Type B pancreatic cell (in vitro differentiated cells): ENCODE results near the gene GPNMB. TPM values are rescaled to one million over a fixed set of nuclear protein-coding genes. Genes with fewer than 3 reads are reported as not detected.
A peak's percentile ranks its signal among the peaks of the same experiment; 100 is the strongest.

Experiments used
- DNase-seq: peaks from one replicate; pipeline ENCODE4 v3.0.0; 2021; ENCODE audit warnings: mixed read lengths; ENCODE audit not compliant: unreplicated experiment; ENCODE audit errors: extremely low spot score
- H3K27ac Mint-ChIP-seq: 2 replicates; pipeline ENCODE4 v1.8.0; 2021; ENCODE audit warnings: mild to moderate bottlenecking, mixed read lengths
- H3K27me3 Mint-ChIP-seq: 2 replicates; pipeline ENCODE4 v1.8.0; 2021; ENCODE audit warnings: mixed read lengths
- H3K36me3 Mint-ChIP-seq: 2 replicates; pipeline ENCODE4 v1.8.0; 2021; ENCODE audit warnings: mixed read lengths
- H3K4me1 Mint-ChIP-seq: one replicate; pipeline ENCODE4 v1.8.0; 2021; ENCODE audit warnings: mixed read lengths; ENCODE audit not compliant: unreplicated experiment
- H3K4me3 Mint-ChIP-seq: 2 replicates; pipeline ENCODE4 v1.8.0; 2021; ENCODE audit warnings: mild to moderate bottlenecking, mixed read lengths
- H3K9me3 Mint-ChIP-seq: 2 replicates; pipeline ENCODE4 v1.8.0; 2021; ENCODE audit warnings: mixed read lengths
- total RNA-seq: library from RNA; stranded (reverse); gene quantifications from 2 replicates; pipeline ENCODE4 v1.2.1, GENCODE V29; 2021; ENCODE audit warnings: low replicate concordance
- TF ChIP-seq, protein P1 (sequence below): fragments of 200-600 bp; sonication (generic); conservative IDR thresholded peaks from 2 replicates; pipeline ENCODE4 v1.5.0; 2021; ENCODE audit warnings: antibody characterized with exemption, mild to moderate bottlenecking

Gene GPNMB
- total RNA-seq, 1 donor from 2014 or later = 13.3 TPM

DNA sequence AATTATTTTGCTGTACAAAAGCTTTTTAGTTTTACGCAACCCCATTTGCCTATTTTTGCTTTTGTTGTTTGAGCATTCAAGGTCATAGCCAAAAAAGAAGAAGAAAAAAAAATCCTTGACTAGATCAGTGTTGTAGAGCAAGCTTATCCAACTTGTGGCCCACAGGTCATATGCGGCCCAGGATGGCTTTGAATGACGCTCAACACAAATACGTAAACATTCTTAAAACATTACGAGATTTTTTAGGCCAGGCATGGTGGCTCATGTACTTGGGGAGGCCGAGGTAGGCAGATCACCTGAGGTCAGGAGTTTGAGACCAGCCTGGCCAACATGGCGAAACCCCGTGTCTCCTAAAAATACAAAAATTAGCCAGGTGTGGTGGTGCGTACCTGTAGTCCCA is 44.4 kb downstream of the GPNMB start:
- Mint-ChIP-seq H3K36me3 (no peaks in the 10 kb centered on the region), H3K9me3 (no peaks in the 10 kb centered on the region), H3K27ac (no peak overlapping the region), H3K4me3 (no peak overlapping the region), H3K4me1 (no peaks in the 10 kb centered on the region), H3K27me3 (no peaks in the 10 kb centered on the region)
- DNase-seq = no peak
- TF ChIP-seq, protein P1, sequence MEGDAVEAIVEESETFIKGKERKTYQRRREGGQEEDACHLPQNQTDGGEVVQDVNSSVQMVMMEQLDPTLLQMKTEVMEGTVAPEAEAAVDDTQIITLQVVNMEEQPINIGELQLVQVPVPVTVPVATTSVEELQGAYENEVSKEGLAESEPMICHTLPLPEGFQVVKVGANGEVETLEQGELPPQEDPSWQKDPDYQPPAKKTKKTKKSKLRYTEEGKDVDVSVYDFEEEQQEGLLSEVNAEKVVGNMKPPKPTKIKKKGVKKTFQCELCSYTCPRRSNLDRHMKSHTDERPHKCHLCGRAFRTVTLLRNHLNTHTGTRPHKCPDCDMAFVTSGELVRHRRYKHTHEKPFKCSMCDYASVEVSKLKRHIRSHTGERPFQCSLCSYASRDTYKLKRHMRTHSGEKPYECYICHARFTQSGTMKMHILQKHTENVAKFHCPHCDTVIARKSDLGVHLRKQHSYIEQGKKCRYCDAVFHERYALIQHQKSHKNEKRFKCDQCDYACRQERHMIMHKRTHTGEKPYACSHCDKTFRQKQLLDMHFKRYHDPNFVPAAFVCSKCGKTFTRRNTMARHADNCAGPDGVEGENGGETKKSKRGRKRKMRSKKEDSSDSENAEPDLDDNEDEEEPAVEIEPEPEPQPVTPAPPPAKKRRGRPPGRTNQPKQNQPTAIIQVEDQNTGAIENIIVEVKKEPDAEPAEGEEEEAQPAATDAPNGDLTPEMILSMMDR = no peak

DNA sequence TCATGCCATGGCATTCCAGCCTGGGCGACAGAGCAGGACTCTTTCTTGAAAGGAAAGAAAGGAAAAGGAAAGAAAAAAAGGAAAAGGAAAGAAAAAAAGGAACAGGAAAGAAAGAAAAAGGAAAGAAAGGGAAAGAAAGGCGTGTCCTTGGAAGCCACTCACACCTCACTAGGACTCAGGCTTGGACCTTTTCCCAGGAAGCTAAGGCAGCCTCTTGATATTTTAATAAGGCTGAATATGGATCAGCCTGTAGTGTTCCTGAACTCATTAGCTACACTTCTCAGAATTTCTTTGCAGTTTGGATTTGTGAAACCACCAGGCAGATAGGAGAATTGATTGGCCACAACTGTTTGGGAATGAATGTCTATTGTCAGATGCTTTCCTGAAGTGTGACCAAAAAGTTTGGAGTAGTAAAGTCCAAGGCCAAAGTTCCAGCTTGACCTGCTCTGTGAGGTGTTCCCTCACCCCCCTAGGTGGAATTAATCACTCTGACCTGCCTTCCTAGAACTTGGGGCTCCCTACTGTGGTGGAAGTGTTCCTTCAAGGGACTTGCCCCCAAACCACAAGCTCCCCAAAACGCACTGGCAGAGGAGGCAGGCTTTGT is 45.5 kb downstream of the GPNMB start:
- no peak for DNase-seq
- H3K4me1 Mint-ChIP-seq = no peaks in the 10 kb centered on the region
- no peak overlapping the region for H3K27ac Mint-ChIP-seq
- H3K9me3 Mint-ChIP-seq = no peaks in the 10 kb centered on the region
- peaks cover 3% of the 10 kb centered on the region for H3K27me3 Mint-ChIP-seq
- no peaks in the 10 kb centered on the region for H3K36me3 Mint-ChIP-seq
- TF ChIP-seq, protein P1 = no peak
- H3K4me3 Mint-ChIP-seq = no peak overlapping the region

DNA sequence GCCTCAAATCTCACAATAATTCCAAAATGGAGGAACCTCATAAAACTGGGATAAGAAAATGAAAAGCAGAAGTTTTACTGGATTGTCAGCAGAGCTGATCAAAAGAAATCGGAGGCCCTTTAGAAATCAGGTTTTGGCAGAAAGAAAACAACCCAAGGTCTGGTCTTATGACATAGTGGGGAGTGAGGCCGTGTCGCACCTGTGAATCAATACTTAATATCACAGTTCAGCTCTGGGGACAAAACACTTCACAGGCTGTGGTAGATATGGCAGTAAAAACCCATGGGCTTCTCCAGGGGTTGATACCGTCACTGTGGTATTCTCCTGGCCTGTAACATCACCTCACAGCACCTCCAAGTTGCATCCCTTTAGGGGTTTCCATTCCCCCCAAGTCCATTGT is 46.0 kb downstream of the GPNMB start:
- Mint-ChIP-seq H3K36me3 (no peaks in the 10 kb centered on the region), H3K4me1 (no peaks in the 10 kb centered on the region), H3K4me3 (no peak overlapping the region), H3K9me3 (no peaks in the 10 kb centered on the region), H3K27me3 (peaks cover 3% of the 10 kb centered on the region), H3K27ac (no peak overlapping the region)
- TF ChIP-seq, protein P1 = no peak
- DNase-seq = no peak

DNA sequence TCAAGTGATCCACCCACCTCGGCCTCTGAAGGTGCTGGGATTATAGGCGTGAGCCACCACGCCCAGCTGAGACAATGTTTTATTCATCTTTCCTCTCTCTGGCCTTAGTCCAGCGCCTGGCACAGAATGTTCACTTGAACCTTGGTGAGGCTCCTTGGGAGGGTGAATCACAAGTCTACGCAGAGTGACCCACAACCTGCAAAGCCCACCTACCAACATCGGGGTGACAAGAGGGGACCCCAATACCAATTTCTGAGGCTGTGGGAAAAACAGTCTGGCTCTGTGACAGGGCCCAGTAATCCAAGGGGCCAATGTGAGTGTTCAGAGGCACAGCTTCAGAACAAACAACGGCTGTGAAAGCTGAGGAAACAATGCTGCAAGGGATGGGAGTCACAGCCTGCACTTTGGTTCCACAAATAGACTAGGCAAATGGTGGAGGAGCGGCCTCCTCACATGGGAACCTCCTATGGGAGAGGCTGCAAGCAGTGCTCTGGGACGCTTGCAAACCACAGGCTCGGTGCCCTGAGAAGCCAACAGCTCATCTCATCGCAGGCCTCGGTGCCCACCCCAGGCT is 47.0 kb downstream of the GPNMB start:
- Mint-ChIP-seq H3K9me3 (no peaks in the 10 kb centered on the region), H3K27me3 (peaks cover 3% of the 10 kb centered on the region), H3K27ac (no peak overlapping the region), H3K4me3 (no peak overlapping the region), H3K36me3 (no peaks in the 10 kb centered on the region), H3K4me1 (no peaks in the 10 kb centered on the region)
- TF ChIP-seq, protein P1 = no peak
- no peak for DNase-seq

DNA sequence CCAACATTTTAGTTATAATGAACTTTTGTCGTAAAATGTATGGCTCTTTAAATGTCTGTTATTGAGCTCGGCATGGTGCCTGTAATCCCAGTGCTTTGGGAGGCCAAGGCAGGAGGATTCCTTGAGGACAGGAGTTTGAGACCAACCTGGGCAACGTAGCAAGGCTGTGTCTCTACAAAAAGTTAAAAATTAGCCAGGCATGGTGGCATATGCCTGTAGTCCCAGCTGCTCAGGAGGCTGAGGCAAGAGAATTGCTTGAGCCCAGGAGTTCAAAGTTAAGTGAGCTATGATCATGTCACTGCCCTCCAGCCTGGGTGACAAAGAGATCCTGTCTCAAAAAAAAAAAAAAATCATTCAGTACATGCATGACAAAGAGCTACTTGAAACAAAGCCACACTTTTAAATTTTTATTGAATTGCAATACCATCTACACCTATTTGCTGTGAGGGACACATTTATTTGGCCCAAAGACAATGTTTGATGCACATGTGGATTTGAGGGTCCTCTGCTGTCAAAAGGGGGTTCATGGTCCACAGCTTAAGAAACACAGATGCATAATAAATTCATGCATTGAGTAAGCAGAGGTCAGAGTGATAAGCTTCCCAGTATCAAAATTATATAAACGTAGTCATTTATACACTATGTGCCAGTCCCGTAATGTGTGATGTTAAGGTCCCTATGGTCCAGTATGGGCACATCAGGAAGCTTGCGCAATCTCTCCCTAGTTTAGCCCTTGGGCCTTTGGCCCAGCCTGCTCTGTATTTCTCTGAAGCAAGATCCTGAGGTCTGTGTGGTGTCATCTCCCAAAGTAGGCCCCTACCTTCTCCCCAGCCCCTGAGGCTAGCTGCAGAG is 48.2 kb downstream of the GPNMB start:
- Mint-ChIP-seq H3K4me1 (peaks cover 6% of the 10 kb centered on the region), H3K9me3 (peaks cover 5% of the 10 kb centered on the region), H3K4me3 (peak overlapping the region; percentile 17), H3K36me3 (no peaks in the 10 kb centered on the region), H3K27me3 (peaks cover 6% of the 10 kb centered on the region), H3K27ac (no peak overlapping the region)
- TF ChIP-seq, protein P1 = no peak
- DNase-seq = no peak
